ENCODE data around the gene ACSS1. TPM values are rescaled to one million over a fixed set of nuclear protein-coding genes. Genes with fewer than 3 reads are reported as not detected.

ACSS1 gene
- total and polyA plus RNA-seq, 2 of the 8 experiments (the other 6 are each of a cell fraction or from before 2014, with no cell fraction given) = 2.6 to 3.4 TPM

DNA sequence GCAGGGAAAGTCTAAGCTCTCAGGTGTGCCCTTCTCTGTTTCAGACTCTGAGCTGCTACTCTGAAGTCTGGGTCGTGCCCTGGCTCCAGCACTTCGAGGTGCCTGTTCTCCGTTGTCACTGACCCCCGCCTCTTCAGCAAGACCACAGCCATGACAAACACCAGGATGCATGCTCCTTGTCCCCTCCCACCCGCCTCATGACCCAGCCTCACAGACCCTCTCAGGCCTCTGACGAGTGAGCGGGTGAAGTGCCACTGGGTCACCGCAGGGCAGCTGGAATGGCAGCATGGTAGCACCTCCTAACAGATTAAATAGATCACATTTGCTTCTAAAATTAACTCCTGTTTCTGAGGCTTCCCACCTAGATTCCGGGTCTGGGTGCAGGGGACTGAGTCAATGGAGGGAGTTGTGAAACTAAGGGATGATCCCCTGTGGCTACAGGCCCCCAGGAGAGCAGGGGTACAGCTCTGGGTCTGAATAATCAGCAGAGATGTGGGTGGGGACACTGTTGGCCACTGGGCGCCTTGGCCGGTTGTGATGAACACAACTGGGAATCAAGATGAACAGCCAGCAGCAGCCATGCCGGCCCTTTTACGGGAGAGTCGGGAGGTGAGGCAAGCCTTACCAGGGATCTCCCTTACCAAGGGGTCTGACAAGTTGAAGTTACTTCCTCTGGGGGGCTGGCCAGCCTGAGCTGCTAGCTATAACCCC, 98.2 kb downstream of the ACSS1 start (continued):
- TF ChIP-seq, protein P1, sequence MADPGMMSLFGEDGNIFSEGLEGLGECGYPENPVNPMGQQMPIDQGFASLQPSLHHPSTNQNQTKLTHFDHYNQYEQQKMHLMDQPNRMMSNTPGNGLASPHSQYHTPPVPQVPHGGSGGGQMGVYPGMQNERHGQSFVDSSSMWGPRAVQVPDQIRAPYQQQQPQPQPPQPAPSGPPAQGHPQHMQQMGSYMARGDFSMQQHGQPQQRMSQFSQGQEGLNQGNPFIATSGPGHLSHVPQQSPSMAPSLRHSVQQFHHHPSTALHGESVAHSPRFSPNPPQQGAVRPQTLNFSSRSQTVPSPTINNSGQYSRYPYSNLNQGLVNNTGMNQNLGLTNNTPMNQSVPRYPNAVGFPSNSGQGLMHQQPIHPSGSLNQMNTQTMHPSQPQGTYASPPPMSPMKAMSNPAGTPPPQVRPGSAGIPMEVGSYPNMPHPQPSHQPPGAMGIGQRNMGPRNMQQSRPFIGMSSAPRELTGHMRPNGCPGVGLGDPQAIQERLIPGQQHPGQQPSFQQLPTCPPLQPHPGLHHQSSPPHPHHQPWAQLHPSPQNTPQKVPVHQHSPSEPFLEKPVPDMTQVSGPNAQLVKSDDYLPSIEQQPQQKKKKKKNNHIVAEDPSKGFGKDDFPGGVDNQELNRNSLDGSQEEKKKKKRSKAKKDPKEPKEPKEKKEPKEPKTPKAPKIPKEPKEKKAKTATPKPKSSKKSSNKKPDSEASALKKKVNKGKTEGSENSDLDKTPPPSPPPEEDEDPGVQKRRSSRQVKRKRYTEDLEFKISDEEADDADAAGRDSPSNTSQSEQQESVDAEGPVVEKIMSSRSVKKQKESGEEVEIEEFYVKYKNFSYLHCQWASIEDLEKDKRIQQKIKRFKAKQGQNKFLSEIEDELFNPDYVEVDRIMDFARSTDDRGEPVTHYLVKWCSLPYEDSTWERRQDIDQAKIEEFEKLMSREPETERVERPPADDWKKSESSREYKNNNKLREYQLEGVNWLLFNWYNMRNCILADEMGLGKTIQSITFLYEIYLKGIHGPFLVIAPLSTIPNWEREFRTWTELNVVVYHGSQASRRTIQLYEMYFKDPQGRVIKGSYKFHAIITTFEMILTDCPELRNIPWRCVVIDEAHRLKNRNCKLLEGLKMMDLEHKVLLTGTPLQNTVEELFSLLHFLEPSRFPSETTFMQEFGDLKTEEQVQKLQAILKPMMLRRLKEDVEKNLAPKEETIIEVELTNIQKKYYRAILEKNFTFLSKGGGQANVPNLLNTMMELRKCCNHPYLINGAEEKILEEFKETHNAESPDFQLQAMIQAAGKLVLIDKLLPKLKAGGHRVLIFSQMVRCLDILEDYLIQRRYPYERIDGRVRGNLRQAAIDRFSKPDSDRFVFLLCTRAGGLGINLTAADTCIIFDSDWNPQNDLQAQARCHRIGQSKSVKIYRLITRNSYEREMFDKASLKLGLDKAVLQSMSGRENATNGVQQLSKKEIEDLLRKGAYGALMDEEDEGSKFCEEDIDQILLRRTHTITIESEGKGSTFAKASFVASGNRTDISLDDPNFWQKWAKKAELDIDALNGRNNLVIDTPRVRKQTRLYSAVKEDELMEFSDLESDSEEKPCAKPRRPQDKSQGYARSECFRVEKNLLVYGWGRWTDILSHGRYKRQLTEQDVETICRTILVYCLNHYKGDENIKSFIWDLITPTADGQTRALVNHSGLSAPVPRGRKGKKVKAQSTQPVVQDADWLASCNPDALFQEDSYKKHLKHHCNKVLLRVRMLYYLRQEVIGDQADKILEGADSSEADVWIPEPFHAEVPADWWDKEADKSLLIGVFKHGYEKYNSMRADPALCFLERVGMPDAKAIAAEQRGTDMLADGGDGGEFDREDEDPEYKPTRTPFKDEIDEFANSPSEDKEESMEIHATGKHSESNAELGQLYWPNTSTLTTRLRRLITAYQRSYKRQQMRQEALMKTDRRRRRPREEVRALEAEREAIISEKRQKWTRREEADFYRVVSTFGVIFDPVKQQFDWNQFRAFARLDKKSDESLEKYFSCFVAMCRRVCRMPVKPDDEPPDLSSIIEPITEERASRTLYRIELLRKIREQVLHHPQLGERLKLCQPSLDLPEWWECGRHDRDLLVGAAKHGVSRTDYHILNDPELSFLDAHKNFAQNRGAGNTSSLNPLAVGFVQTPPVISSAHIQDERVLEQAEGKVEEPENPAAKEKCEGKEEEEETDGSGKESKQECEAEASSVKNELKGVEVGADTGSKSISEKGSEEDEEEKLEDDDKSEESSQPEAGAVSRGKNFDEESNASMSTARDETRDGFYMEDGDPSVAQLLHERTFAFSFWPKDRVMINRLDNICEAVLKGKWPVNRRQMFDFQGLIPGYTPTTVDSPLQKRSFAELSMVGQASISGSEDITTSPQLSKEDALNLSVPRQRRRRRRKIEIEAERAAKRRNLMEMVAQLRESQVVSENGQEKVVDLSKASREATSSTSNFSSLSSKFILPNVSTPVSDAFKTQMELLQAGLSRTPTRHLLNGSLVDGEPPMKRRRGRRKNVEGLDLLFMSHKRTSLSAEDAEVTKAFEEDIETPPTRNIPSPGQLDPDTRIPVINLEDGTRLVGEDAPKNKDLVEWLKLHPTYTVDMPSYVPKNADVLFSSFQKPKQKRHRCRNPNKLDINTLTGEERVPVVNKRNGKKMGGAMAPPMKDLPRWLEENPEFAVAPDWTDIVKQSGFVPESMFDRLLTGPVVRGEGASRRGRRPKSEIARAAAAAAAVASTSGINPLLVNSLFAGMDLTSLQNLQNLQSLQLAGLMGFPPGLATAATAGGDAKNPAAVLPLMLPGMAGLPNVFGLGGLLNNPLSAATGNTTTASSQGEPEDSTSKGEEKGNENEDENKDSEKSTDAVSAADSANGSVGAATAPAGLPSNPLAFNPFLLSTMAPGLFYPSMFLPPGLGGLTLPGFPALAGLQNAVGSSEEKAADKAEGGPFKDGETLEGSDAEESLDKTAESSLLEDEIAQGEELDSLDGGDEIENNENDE (IDR thresholded peaks at IDR 0.05; ENCODE audit: insufficient replicate concordance, low read length) = no peak
- TF ChIP-seq HDAC6 (IDR thresholded peaks at IDR 0.05; ENCODE audit: low read depth, low read length) (no peak), EGR1 (IDR thresholded peaks at IDR 0.05; ENCODE audit: borderline replicate concordance, low read depth, low read length) (no peak), SIRT6 (IDR thresholded peaks at IDR 0.05; ENCODE audit: low read length) (no peak), GTF2F1 (IDR thresholded peaks at IDR 0.05; ENCODE audit: borderline replicate concordance, low read depth, low read length) (no peak), SP4 (IDR thresholded peaks at IDR 0.05; ENCODE audit: low read length) (no peak), CTBP2 (IDR thresholded peaks at IDR 0.05; ENCODE audit: borderline replicate concordance, insufficient read depth, insufficient read length, low read length) (no peak), KDM5A (IDR thresholded peaks at IDR 0.05; ENCODE audit: low read length) (no peak), ZNF274 (IDR thresholded peaks at IDR 0.05; ENCODE audit: borderline replicate concordance, extremely low read depth, low read length) (no peak), NRF1 (IDR thresholded peaks at IDR 0.05; ENCODE audit: low read depth, low read length) (no peak), SIX5 (IDR thresholded peaks at IDR 0.05; ENCODE audit: low read depth, low read length) (no peak)
